WERI-Rb-1 (cell line): ENCODE results near the gene IFT81.
A peak's percentile ranks its signal among the peaks of the same experiment; 100 is the strongest.

Experiments used
- DNase-seq: peaks from one replicate; pipeline ENCODE4 v3.0.0-alpha.2; 2020
- H3K27ac ChIP-seq: fragments of 250-450 bp; sonication (Bioruptor Pico); 2 replicates; pipeline ENCODE4 v1.5.1; 2020; ENCODE audit warnings: mild to moderate bottlenecking, moderate library complexity
- H3K27me3 ChIP-seq: fragments of 250-450 bp; sonication (Bioruptor Pico); 2 replicates; pipeline ENCODE4 v1.5.1; 2021; ENCODE audit warnings: mild to moderate bottlenecking, low read depth, moderate library complexity; ENCODE audit not compliant: insufficient read depth, severe bottlenecking
- H3K36me3 ChIP-seq: fragments of 250-450 bp; sonication (Bioruptor Pico); 2 replicates; pipeline ENCODE4 v1.5.1; 2020; ENCODE audit warnings: mild to moderate bottlenecking, moderate library complexity
- H3K4me3 ChIP-seq: 2 replicates; pipeline ENCODE4 v1.5.1; 2011; ENCODE audit warnings: low read depth, mild to moderate bottlenecking, control low read depth, low read length
- H3K9me3 ChIP-seq: fragments of 250-450 bp; sonication (Bioruptor Pico); 2 replicates; pipeline ENCODE4 v1.5.1; 2021; ENCODE audit warnings: mild to moderate bottlenecking, moderate library complexity; ENCODE audit not compliant: severe bottlenecking
- CTCF ChIP-seq: IDR thresholded peaks from 2 replicates; pipeline ENCODE4 v1.5.1; 2011; ENCODE audit warnings: low read depth, mild to moderate bottlenecking, control low read depth, inconsistent platforms, low read length

IFT81 gene

GRCh38 chr12:110100315-110100970 is 23.7 kb upstream of the IFT81 start:
- H3K27ac ChIP-seq: no peak overlapping the region
- no peaks in the 10 kb centered on the region for H3K36me3 ChIP-seq
- no peaks in the 10 kb centered on the region for H3K27me3 ChIP-seq
- peak; percentile 74 for DNase-seq
- H3K9me3 ChIP-seq: peaks cover 4% of the 10 kb centered on the region
- TF ChIP-seq CTCF: peak; percentile 75
- H3K4me3 ChIP-seq: no peak overlapping the region

GRCh38 chr12:110102255-110102654 is 21.9 kb upstream of the IFT81 start:
- H3K27ac ChIP-seq: no peak overlapping the region
- no peaks in the 10 kb centered on the region for H3K36me3 ChIP-seq
- H3K4me3 ChIP-seq: no peak overlapping the region
- no peaks in the 10 kb centered on the region for H3K27me3 ChIP-seq
- TF ChIP-seq CTCF: peak; percentile 67
- peak; percentile 85 for DNase-seq
- H3K9me3 ChIP-seq: peaks cover 4% of the 10 kb centered on the region

- no peak for TF ChIP-seq CTCF
- Histone ChIP-seq H3K9me3 (peaks cover 4% of the 10 kb centered on the region), H3K36me3 (no peaks in the 10 kb centered on the region), H3K4me3 (no peak overlapping the region), H3K27ac (no peak overlapping the region), H3K27me3 (no peaks in the 10 kb centered on the region)
- DNase-seq: no peak
Measured at GRCh38 chr12:110104188-110105094, 19.7 kb upstream of the IFT81 start.

- H3K9me3 ChIP-seq: peaks cover 4% of the 10 kb centered on the region
- no peaks in the 10 kb centered on the region for H3K27me3 ChIP-seq
- H3K36me3 ChIP-seq: no peaks in the 10 kb centered on the region
- no peak overlapping the region for H3K27ac ChIP-seq
- H3K4me3 ChIP-seq: no peak overlapping the region
- TF ChIP-seq CTCF: no peak
- no peak for DNase-seq
Measured at GRCh38 chr12:110105159-110105558, 19.0 kb upstream of the IFT81 start.

- Histone ChIP-seq H3K27me3 (no peaks in the 10 kb centered on the region), H3K9me3 (peaks cover 4% of the 10 kb centered on the region), H3K4me3 (no peak overlapping the region), H3K36me3 (no peaks in the 10 kb centered on the region), H3K27ac (no peak overlapping the region)
- no peak for TF ChIP-seq CTCF
- DNase-seq: no peak
Measured at GRCh38 chr12:110105986-110106385, 18.2 kb upstream of the IFT81 start.
